Measurements from ENCODE around the gene SOD2.
A peak's percentile ranks its signal among the peaks of the same experiment; 100 is the strongest.
"Not testable (repeated sequence)": the region's sequence is repeated elsewhere in the genome, so short reads cannot be mapped to it uniquely, and the experiment has no call there.

The SOD2 gene

GRCh38 chr6:159715166-159715565, 22.1 kb upstream of the SOD2 start:
- Histone ChIP-seq H3K4me3 (no peak overlapping the region), H3K27ac (no peak overlapping the region)
- DNase-seq (ENCODE audit: low spot score): no peak
- TF ChIP-seq CTCF (IDR thresholded peaks at IDR 0.05): no peak

GRCh38 chr6:159714404-159714803, 21.4 kb upstream of the SOD2 start:
- H3K4me3 ChIP-seq: no peak overlapping the region
- DNase-seq (ENCODE audit: low spot score): no peak
- no peak overlapping the region for H3K27ac ChIP-seq
- TF ChIP-seq CTCF (IDR thresholded peaks at IDR 0.05): no peak

GRCh38 chr6:159713984-159714383, 20.9 kb upstream of the SOD2 start:
- no peak for TF ChIP-seq CTCF (IDR thresholded peaks at IDR 0.05)
- Histone ChIP-seq H3K4me3 (no peak overlapping the region), H3K27ac (no peak overlapping the region)
- no peak for DNase-seq (ENCODE audit: low spot score)

GRCh38 chr6:159712389-159712788, 19.3 kb upstream of the SOD2 start:
- DNase-seq (ENCODE audit: low spot score); H3K27ac ChIP-seq; H3K4me3 ChIP-seq: not testable (repeated sequence)

- not testable (repeated sequence) for DNase-seq (ENCODE audit: low spot score); H3K4me3 ChIP-seq; H3K27ac ChIP-seq
Observed at GRCh38 chr6:159710603-159711002, 17.6 kb upstream of the SOD2 start.

GRCh38 chr6:159701413-159701999, 8.5 kb upstream of the SOD2 start:
- no peak for TF ChIP-seq CTCF (IDR thresholded peaks at IDR 0.05)
- no peak for DNase-seq (ENCODE audit: low spot score)
- H3K4me3 ChIP-seq: no peak overlapping the region
- H3K27ac ChIP-seq: peak overlapping the region; percentile 66 to 70

GRCh38 chr6:159700970-159701369, 7.9 kb upstream of the SOD2 start:
- no peak for TF ChIP-seq CTCF (IDR thresholded peaks at IDR 0.05)
- Histone ChIP-seq H3K27ac (peak overlapping the region; percentile 66 to 70), H3K4me3 (no peak overlapping the region)
- DNase-seq (ENCODE audit: low spot score): no peak

- H3K4me3 ChIP-seq: no peak overlapping the region
- H3K27ac ChIP-seq: no peak overlapping the region
- TF ChIP-seq CTCF (IDR thresholded peaks at IDR 0.05): no peak
- no peak for DNase-seq (ENCODE audit: low spot score)
Observed at GRCh38 chr6:159695984-159696383, 2.9 kb upstream of the SOD2 start.
